Measurements from ENCODE around the gene ARHGAP42. TPM values are rescaled to one million over a fixed set of nuclear protein-coding genes. Genes with fewer than 3 reads are reported as not detected.

ARHGAP42 gene
- total RNA-seq, 1 experiment from 2014 or later: 8.3 TPM

DNA sequence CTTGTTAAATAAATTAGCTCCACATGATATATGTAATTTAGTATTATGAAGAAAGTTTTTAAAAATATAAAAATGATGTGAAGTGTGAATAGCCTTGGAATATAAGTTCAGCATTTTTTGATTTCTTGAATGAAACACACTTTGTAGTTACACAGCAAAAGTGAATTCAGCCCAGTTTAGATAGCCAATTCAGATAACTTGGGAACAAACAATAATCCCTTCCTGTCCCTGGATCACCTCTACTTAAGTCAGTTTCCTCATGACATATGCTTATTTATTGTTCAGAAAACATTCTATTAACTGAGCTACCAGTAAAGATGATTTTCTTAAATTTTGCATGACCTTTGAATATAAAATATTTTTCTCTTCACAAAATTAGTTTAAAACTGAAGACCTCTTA lies 335.2 kb downstream of the ARHGAP42 start:
- DNase-seq (ENCODE audit: low spot score): no peak

DNA sequence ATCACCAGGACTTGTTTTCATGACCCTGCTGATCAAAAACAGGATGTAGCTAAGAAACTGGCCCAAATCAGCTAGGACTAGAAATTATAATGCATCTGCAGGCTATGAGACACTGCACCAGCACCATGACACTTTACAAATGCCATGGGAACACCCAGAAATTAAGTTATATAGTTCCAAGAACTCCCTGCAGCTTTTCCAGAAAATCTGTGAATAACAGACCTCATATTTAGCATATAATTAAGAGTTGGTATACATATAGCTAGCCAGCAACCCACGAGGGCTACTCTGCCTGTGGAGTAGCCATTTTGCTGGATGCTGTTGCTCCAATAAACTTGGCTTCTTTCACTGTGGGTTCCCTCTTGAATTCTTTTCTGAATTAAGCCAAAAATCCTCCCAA lies 341.6 kb downstream of the ARHGAP42 start:
- DNase-seq (ENCODE audit: low spot score): no peak

DNA sequence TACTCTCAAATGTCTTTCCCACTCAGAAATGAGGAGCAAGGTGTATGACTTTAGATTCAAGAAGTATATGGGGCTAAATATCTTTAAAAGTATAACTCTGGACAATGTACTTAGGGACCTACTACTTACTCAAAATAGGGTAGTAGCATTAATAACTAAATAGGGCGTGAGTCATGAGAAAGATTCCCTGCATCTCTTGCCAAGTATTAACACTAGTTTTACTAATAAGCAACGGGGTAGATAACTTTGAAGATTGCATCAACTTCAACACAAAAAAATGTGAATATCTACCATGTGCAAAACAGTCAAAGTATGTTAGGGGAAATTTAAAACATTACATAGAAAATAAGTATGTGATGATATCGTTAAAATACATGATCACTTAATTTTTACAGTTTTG lies 342.9 kb downstream of the ARHGAP42 start:
- DNase-seq (ENCODE audit: low spot score): no peak

DNA sequence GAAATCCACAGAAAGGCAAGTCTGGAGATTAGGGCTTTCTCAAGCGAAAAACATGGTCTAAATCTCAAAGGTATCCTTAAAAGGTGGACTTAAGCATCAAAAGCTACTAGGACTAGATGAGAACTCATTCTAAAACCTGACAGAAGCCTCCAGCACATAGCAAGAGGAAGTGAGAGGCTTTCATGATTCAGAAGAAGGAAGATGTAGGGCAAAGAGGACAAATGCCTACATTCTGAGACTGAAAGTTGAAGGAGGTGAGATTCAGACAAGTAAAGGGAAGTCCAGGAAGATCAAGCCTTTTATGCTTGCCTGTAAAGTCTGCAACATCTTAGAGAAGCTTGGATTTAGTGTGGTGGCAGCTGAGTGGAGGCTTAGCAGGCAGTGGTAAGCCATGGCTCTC lies 343.6 kb downstream of the ARHGAP42 start:
- no peak for DNase-seq (ENCODE audit: low spot score)

DNA sequence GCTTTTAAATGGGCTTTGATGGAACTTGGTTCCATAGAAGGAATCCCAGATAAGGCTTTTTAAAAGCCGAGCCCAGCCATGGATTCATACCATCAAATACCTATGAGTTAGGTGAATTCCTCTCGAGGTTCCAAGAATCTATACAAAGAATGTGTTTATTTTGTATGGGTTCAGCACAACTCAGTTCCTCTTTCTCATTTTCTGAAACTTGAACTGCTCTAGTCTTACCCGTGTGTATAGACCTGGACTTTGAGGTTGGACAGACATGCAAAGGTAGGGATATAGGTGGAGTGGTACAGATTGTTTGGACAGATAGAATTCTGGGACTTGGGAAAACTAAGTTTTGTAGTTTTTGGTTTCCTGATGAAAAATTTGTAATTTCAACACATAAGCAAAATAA lies 344.6 kb downstream of the ARHGAP42 start:
- DNase-seq (ENCODE audit: low spot score): no peak

DNA sequence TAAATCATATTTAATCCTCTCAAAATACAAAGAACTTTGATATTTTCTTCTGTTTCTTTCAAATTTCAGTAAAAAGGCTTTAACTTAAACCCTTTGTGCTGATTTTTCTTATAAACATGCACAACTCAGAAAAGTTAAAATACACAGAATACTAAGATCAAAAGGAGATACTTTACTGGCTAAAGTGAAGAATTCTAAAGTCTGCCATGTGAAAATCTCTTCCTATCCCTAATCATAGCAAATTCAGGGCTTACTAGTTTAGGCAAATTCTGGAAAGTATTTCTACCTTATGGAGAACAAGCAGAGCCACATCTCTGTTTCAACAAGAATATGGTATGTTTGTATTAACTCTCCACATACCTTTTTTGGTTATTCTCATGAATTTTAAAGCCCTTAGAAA lies 345.9 kb downstream of the ARHGAP42 start:
- no peak for DNase-seq (ENCODE audit: low spot score)

DNA sequence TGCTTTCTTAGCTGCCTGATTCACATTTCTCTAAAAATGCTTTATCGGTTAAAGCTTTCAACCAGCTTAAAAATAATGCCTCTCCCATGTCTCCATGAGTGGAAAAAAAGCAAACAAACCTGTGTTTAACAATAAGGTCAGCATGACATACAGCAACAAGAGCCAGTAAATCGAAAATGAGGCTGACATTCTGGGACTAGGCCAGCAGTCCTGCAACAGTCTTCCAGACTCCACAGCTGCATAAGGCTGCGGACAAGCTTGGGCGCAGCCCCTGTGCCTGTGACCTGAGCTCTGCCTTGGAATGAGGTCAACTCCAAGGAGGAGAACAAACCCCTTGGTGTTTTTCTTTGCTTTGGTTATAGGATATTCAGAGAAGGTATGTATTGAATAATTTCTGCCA lies 347.0 kb downstream of the ARHGAP42 start:
- no peak for DNase-seq (ENCODE audit: low spot score)

DNA sequence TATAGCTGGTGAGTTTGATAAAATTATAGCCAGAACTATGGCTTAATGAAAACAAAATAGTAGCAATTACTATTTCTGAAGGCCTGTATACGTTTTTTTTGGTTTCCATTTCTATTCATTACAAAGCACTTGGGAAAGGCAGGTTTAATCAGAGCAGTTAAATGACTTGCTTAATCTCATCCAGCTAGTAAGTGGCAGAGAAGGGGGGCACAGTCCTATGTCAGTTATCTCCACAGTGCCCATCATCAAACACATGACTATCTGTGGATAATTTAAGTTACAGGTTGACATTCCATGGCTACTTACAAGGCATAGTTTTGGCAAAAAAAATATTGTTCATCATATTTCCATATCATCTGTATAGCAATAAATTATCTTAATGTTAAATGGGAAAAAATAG lies 348.8 kb downstream of the ARHGAP42 start:
- no peak for DNase-seq (ENCODE audit: low spot score)

Data from H4 (cell line).